DMS53 treated with DMSO at 0.1 percent for 48 hours (cell line): ENCODE results near the gene KLRC3.
"Not testable (repeated sequence)": the region's sequence is repeated elsewhere in the genome, so short reads cannot be mapped to it uniquely, and the experiment has no call there.

Experiments
- DNase-seq: peaks from one replicate; lab custom pipeline; 2025; ENCODE audit not compliant: unreplicated experiment; lab: John Stamatoyannopoulos, UW

Gene KLRC3

GRCh38 chr12:10369557-10370415 lies 50.6 kb downstream of the KLRC3 start:
- no peak for DNase-seq

- DNase-seq, result no peak
These were observed 51.9 kb downstream of the KLRC3 start for GRCh38 chr12:10368206-10369171.

GRCh38 chr12:10367714-10368113 lies 52.7 kb downstream of the KLRC3 start:
- not testable (repeated sequence) for DNase-seq

GRCh38 chr12:10366875-10367274 lies 53.5 kb downstream of the KLRC3 start:
- DNase-seq, result peak; percentile 89

- DNase-seq, result peak; percentile 89
These were observed 54.5 kb downstream of the KLRC3 start for GRCh38 chr12:10365696-10366405.

GRCh38 chr12:10364815-10365622 lies 55.4 kb downstream of the KLRC3 start:
- peak; percentile 100 for DNase-seq

- peak; percentile 97 for DNase-seq
These were observed 56.2 kb downstream of the KLRC3 start for GRCh38 chr12:10363914-10364814.

- no peak for DNase-seq
These were observed 56.8 kb downstream of the KLRC3 start for GRCh38 chr12:10363658-10363913.

- DNase-seq, result peak; percentile 68
These were observed 57.4 kb downstream of the KLRC3 start for GRCh38 chr12:10362828-10363657.

GRCh38 chr12:10362325-10362724 lies 58.1 kb downstream of the KLRC3 start:
- DNase-seq, result peak; percentile 78
